HG03378 (cell line): ENCODE data around the gene NRDE2.
"Not testable (repeated sequence)": the region's sequence is repeated elsewhere in the genome, so short reads cannot be mapped to it uniquely, and the experiment has no call there.

ENCODE experiments used
- ATAC-seq: cut with Tn5 transposase; IDR thresholded peaks from one replicate; pipeline ENCODE4 v1.9.1; 2021; ENCODE audit warnings: mild to moderate bottlenecking, moderate library complexity; ENCODE audit not compliant: unreplicated experiment

Gene NRDE2

GRCh38 chr14:90342327-90342726 lies 10.6 kb upstream of the NRDE2 start:
- no peak for ATAC-seq

GRCh38 chr14:90341784-90342183 lies 10.0 kb upstream of the NRDE2 start:
- no peak for ATAC-seq

GRCh38 chr14:90341232-90341631 lies 9.5 kb upstream of the NRDE2 start:
- not testable (repeated sequence) for ATAC-seq

- ATAC-seq = no peak
Measured at GRCh38 chr14:90336985-90337384, 5.2 kb upstream of the NRDE2 start.

- no peak for ATAC-seq
Measured at GRCh38 chr14:90336401-90336800, 4.7 kb upstream of the NRDE2 start.

GRCh38 chr14:90332271-90332584 lies 487 bp upstream of the NRDE2 start:
- peak; percentile 13 for ATAC-seq

- no peak for ATAC-seq
Measured at GRCh38 chr14:90330203-90331196, 1.2 kb downstream of the NRDE2 start.

GRCh38 chr14:90321891-90322290 lies 9.8 kb downstream of the NRDE2 start:
- ATAC-seq = no peak

GRCh38 chr14:90319634-90320541 lies 11.9 kb downstream of the NRDE2 start:
- ATAC-seq = no peak

GRCh38 chr14:90319173-90319572 lies 12.6 kb downstream of the NRDE2 start:
- no peak for ATAC-seq

GRCh38 chr14:90318016-90318415 lies 13.7 kb downstream of the NRDE2 start:
- no peak for ATAC-seq

GRCh38 chr14:90317286-90317685 lies 14.5 kb downstream of the NRDE2 start:
- ATAC-seq = no peak

- ATAC-seq = no peak
Measured at GRCh38 chr14:90308561-90308960, 23.2 kb downstream of the NRDE2 start.

GRCh38 chr14:90305176-90305601 lies 26.6 kb downstream of the NRDE2 start:
- no peak for ATAC-seq

GRCh38 chr14:90304502-90304901 lies 27.2 kb downstream of the NRDE2 start:
- no peak for ATAC-seq

- ATAC-seq = no peak
Measured at GRCh38 chr14:90303473-90303872, 28.3 kb downstream of the NRDE2 start.

GRCh38 chr14:90302529-90303303 lies 29.0 kb downstream of the NRDE2 start:
- no peak for ATAC-seq

GRCh38 chr14:90301668-90302090 lies 30.1 kb downstream of the NRDE2 start:
- no peak for ATAC-seq

- ATAC-seq = no peak
Measured at GRCh38 chr14:90301122-90301521, 30.6 kb downstream of the NRDE2 start.

- no peak for ATAC-seq
Measured at GRCh38 chr14:90300611-90301047, 31.1 kb downstream of the NRDE2 start.

GRCh38 chr14:90299408-90299807 lies 32.3 kb downstream of the NRDE2 start:
- ATAC-seq = no peak
